MM.1S (cell line): ENCODE results near the gene POLD3.

ENCODE experiments used
- CTCF ChIP-seq: fragments of 300-600 bp; sonication (generic); IDR thresholded peaks from 2 replicates; pipeline ENCODE4 v1.5.1; 2016; ENCODE audit warnings: antibody characterized with exemption, low read length, mixed read lengths
- EZH2 ChIP-seq: fragments of 300-600 bp; sonication (generic); optimal IDR thresholded peaks from 2 replicates; pipeline ENCODE3; 2017; ENCODE audit warnings: low read depth, mild to moderate bottlenecking, antibody characterized with exemption, low read length, mixed read lengths

GRCh38 chr11:74559110-74559933 lies 33.1 kb upstream of the POLD3 start:
- TF ChIP-seq CTCF, result no peak
- no peak for TF ChIP-seq EZH2
